ENCODE data around the gene CDH4. TPM values are rescaled to one million over a fixed set of nuclear protein-coding genes. Genes with fewer than 3 reads are reported as not detected.

Gene CDH4
- total RNA-seq, 1 experiment from 2014 or later: 5.3 TPM

DNA sequence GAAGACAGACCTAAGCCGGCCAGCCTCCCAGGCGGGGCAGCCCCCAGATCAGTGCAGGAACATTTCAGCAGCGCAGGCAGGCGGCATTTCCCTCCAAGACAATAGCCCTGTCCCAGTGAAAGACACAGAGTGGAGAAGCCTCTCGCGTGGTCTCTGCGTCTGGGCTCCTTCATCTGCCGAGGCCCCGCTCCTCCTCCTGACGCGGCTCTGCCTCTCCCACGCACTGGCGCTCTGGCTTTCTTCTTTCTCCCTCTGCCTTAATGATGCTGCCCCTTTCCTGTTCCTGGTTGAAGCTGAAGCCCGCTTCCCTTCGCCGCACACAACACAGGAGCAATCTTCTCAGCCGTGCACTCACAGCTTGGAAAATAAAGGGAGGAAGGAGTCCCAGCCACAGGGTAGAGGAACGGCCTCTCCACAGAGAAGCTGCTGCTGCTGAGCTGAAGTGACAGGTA is 347.5 kb downstream of the CDH4 start (continued):
- TF ChIP-seq, protein P1, sequence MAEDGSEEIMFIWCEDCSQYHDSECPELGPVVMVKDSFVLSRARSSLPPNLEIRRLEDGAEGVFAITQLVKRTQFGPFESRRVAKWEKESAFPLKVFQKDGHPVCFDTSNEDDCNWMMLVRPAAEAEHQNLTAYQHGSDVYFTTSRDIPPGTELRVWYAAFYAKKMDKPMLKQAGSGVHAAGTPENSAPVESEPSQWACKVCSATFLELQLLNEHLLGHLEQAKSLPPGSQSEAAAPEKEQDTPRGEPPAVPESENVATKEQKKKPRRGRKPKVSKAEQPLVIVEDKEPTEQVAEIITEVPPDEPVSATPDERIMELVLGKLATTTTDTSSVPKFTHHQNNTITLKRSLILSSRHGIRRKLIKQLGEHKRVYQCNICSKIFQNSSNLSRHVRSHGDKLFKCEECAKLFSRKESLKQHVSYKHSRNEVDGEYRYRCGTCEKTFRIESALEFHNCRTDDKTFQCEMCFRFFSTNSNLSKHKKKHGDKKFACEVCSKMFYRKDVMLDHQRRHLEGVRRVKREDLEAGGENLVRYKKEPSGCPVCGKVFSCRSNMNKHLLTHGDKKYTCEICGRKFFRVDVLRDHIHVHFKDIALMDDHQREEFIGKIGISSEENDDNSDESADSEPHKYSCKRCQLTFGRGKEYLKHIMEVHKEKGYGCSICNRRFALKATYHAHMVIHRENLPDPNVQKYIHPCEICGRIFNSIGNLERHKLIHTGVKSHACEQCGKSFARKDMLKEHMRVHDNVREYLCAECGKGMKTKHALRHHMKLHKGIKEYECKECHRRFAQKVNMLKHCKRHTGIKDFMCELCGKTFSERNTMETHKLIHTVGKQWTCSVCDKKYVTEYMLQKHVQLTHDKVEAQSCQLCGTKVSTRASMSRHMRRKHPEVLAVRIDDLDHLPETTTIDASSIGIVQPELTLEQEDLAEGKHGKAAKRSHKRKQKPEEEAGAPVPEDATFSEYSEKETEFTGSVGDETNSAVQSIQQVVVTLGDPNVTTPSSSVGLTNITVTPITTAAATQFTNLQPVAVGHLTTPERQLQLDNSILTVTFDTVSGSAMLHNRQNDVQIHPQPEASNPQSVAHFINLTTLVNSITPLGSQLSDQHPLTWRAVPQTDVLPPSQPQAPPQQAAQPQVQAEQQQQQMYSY (CRISPR knock-in tag; IDR thresholded peaks at IDR 0.05): no peak
- TF ChIP-seq KAT7 (CRISPR knock-in tag; IDR thresholded peaks at IDR 0.05; ENCODE audit: borderline replicate concordance) (no peak), IRF2 (CRISPR knock-in tag; IDR thresholded peaks at IDR 0.05; ENCODE audit: borderline replicate concordance, low read depth) (no peak), NFE2L1 (CRISPR knock-in tag; IDR thresholded peaks at IDR 0.05) (no peak), ESRRA (CRISPR knock-in tag; IDR thresholded peaks at IDR 0.05; ENCODE audit: borderline replicate concordance) (no peak)
- TF ChIP-seq, protein P2, sequence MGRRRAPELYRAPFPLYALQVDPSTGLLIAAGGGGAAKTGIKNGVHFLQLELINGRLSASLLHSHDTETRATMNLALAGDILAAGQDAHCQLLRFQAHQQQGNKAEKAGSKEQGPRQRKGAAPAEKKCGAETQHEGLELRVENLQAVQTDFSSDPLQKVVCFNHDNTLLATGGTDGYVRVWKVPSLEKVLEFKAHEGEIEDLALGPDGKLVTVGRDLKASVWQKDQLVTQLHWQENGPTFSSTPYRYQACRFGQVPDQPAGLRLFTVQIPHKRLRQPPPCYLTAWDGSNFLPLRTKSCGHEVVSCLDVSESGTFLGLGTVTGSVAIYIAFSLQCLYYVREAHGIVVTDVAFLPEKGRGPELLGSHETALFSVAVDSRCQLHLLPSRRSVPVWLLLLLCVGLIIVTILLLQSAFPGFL (CRISPR knock-in tag; IDR thresholded peaks at IDR 0.05; ENCODE audit: borderline replicate concordance): no peak

DNA sequence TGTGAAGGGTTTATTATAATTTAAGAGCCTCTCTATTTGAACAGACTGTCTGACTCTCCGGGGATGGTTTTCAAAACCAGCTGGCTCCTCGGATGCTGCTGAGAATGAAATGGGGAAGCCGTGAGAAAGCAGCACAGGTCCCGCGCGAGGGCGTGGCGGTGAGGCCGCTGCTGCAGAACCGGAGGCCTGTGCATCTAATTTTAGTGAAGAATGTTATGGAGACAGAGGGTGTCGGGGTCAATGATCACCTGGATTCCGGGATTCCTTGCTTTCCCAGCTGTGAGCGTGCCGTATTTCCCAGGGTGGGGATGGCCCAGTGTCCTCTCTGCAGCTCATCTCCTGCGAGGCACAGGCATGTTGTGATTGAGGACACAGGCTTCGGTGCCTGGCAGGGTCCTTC is 348.0 kb downstream of the CDH4 start:
- H3K27me3 Mint-ChIP-seq (ENCODE audit: low read depth): peaks cover 28% of the 10 kb centered on the region
- H3K4me1 Mint-ChIP-seq: no peaks in the 10 kb centered on the region
- ChIA-PET CTCF (no interaction called here), POLR2A (no interaction called here)
- no peak overlapping the region for H3K4me3 Mint-ChIP-seq
- H3K9me3 Mint-ChIP-seq: peaks cover 37% of the 10 kb centered on the region
- no peak for ATAC-seq
- peaks cover 19% of the 10 kb centered on the region for H3K36me3 Mint-ChIP-seq
- DNase-seq (ENCODE audit: low spot score): no peak
- no peak overlapping the region for H3K27ac Mint-ChIP-seq
- no peak for TF ChIP-seq ZNF138 (CRISPR knock-in tag; conservative IDR thresholded peaks at IDR 0.05)
- TF ChIP-seq, protein P3, sequence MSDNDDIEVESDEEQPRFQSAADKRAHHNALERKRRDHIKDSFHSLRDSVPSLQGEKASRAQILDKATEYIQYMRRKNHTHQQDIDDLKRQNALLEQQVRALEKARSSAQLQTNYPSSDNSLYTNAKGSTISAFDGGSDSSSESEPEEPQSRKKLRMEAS (CRISPR knock-in tag; IDR thresholded peaks at IDR 0.05): no peak
- TF ChIP-seq TCF7 (CRISPR knock-in tag; IDR thresholded peaks at IDR 0.05; ENCODE audit: low read depth): no peak
- TF ChIP-seq ZBTB21 (CRISPR knock-in tag; IDR thresholded peaks at IDR 0.05; ENCODE audit: borderline replicate concordance): no peak
- no peak for TF ChIP-seq RELA (CRISPR knock-in tag; IDR thresholded peaks at IDR 0.05; ENCODE audit: borderline replicate concordance)
- TF ChIP-seq, protein P4, sequence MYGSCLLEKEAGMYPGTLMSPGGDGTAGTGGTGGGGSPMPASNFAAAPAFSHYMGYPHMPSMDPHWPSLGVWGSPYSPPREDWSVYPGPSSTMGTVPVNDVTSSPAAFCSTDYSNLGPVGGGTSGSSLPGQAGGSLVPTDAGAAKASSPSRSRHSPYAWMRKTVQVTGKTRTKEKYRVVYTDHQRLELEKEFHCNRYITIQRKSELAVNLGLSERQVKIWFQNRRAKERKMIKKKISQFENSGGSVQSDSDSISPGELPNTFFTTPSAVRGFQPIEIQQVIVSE (CRISPR knock-in tag; IDR thresholded peaks at IDR 0.05; ENCODE audit: borderline replicate concordance): no peak
- TF ChIP-seq, protein P5, sequence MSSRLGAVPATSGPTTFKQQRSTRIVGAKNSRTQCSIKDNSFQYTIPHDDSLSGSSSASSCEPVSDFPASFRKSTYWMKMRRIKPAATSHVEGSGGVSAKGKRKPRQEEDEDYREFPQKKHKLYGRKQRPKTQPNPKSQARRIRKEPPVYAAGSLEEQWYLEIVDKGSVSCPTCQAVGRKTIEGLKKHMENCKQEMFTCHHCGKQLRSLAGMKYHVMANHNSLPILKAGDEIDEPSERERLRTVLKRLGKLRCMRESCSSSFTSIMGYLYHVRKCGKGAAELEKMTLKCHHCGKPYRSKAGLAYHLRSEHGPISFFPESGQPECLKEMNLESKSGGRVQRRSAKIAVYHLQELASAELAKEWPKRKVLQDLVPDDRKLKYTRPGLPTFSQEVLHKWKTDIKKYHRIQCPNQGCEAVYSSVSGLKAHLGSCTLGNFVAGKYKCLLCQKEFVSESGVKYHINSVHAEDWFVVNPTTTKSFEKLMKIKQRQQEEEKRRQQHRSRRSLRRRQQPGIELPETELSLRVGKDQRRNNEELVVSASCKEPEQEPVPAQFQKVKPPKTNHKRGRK (CRISPR knock-in tag; IDR thresholded peaks at IDR 0.05; ENCODE audit: borderline replicate concordance): no peak
- TF ChIP-seq ZNF263 (CRISPR knock-in tag; IDR thresholded peaks at IDR 0.05; ENCODE audit: low read depth): no peak
- no peak for TF ChIP-seq SMAD3 (CRISPR knock-in tag; IDR thresholded peaks at IDR 0.05; ENCODE audit: borderline replicate concordance)
- TF ChIP-seq NFE2L1 (CRISPR knock-in tag; IDR thresholded peaks at IDR 0.05): no peak
- TF ChIP-seq ZNF317 (CRISPR knock-in tag; IDR thresholded peaks at IDR 0.05; ENCODE audit: borderline replicate concordance, low read depth): no peak
- TF ChIP-seq, protein P6, sequence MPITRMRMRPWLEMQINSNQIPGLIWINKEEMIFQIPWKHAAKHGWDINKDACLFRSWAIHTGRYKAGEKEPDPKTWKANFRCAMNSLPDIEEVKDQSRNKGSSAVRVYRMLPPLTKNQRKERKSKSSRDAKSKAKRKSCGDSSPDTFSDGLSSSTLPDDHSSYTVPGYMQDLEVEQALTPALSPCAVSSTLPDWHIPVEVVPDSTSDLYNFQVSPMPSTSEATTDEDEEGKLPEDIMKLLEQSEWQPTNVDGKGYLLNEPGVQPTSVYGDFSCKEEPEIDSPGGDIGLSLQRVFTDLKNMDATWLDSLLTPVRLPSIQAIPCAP (CRISPR knock-in tag; IDR thresholded peaks at IDR 0.05): no peak
- TF ChIP-seq, protein P7, sequence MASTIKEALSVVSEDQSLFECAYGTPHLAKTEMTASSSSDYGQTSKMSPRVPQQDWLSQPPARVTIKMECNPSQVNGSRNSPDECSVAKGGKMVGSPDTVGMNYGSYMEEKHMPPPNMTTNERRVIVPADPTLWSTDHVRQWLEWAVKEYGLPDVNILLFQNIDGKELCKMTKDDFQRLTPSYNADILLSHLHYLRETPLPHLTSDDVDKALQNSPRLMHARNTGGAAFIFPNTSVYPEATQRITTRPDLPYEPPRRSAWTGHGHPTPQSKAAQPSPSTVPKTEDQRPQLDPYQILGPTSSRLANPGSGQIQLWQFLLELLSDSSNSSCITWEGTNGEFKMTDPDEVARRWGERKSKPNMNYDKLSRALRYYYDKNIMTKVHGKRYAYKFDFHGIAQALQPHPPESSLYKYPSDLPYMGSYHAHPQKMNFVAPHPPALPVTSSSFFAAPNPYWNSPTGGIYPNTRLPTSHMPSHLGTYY (CRISPR knock-in tag; IDR thresholded peaks at IDR 0.05): no peak
- TF ChIP-seq, protein P1 (CRISPR knock-in tag; IDR thresholded peaks at IDR 0.05): no peak
- TF ChIP-seq, protein P8, sequence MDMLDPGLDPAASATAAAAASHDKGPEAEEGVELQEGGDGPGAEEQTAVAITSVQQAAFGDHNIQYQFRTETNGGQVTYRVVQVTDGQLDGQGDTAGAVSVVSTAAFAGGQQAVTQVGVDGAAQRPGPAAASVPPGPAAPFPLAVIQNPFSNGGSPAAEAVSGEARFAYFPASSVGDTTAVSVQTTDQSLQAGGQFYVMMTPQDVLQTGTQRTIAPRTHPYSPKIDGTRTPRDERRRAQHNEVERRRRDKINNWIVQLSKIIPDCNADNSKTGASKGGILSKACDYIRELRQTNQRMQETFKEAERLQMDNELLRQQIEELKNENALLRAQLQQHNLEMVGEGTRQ (CRISPR knock-in tag; IDR thresholded peaks at IDR 0.05): no peak
- TF ChIP-seq CREB1 (CRISPR knock-in tag; IDR thresholded peaks at IDR 0.05): no peak
